Hepatocyte (in vitro differentiated cells): ENCODE measurements around the gene ZNF774. TPM values are rescaled to one million over a fixed set of nuclear protein-coding genes. Genes with fewer than 3 reads are reported as not detected.
"Not testable (repeated sequence)": the region's sequence is repeated elsewhere in the genome, so short reads cannot be mapped to it uniquely, and the experiment has no call there.

ENCODE experiments used
- DNase-seq: peaks from one replicate; pipeline ENCODE4 v3.0.0-alpha.2; 2016; ENCODE audit warnings: low spot score
- H2AFZ ChIP-seq: fragments of 200-600 bp; sonication (generic); 2 replicates; pipeline ENCODE4 v1.6.0; 2016; ENCODE audit warnings: antibody characterized with exemption, mild to moderate bottlenecking
- H3K27ac ChIP-seq: fragments of 200-600 bp; sonication (generic); 2 replicates; pipeline ENCODE4 v1.5.1; 2016; ENCODE audit warnings: mild to moderate bottlenecking
- H3K27me3 ChIP-seq: fragments of 200-600 bp; sonication (generic); 2 replicates; pipeline ENCODE4 v1.6.1; 2016
- H3K36me3 ChIP-seq: fragments of 200-600 bp; sonication (generic); replicated peaks from 2 replicates; pipeline ENCODE4 v1.5.1; 2016; ENCODE audit warnings: low read depth; ENCODE audit not compliant: insufficient read depth
- H3K4me1 ChIP-seq: fragments of 200-600 bp; sonication (generic); 2 replicates; pipeline ENCODE4 v1.5.1; 2016; ENCODE audit warnings: mild to moderate bottlenecking, moderate library complexity; ENCODE audit not compliant: insufficient read depth
- H3K4me2 ChIP-seq: fragments of 200-600 bp; sonication (generic); 2 replicates; pipeline ENCODE4 v1.6.0; 2016
- H3K4me3 ChIP-seq: fragments of 200-600 bp; sonication (generic); 2 replicates; pipeline ENCODE4 v1.5.1; 2016; ENCODE audit warnings: mild to moderate bottlenecking
- H3K79me2 ChIP-seq: fragments of 200-600 bp; sonication (generic); 2 replicates; pipeline ENCODE4 v1.6.0; 2017; ENCODE audit warnings: mild to moderate bottlenecking
- H3K9me2 ChIP-seq: fragments of 200-600 bp; sonication (generic); replicated peaks from 2 replicates; pipeline ENCODE4 v1.6.0; 2017; ENCODE audit warnings: mild to moderate bottlenecking; ENCODE audit not compliant: insufficient read depth
- H3K9me3 ChIP-seq: fragments of 200-600 bp; sonication (generic); 2 replicates; pipeline ENCODE4 v1.5.1; 2016; ENCODE audit warnings: low read depth, mild to moderate bottlenecking
- H4K20me1 ChIP-seq: fragments of 200-600 bp; sonication (generic); 2 replicates; pipeline ENCODE4 v1.6.0; 2016; ENCODE audit warnings: mild to moderate bottlenecking; ENCODE audit not compliant: insufficient read depth, poor library complexity, severe bottlenecking
- CTCF ChIP-seq: fragments of 200-600 bp; sonication (generic); IDR thresholded peaks from 2 replicates; pipeline ENCODE4 v1.5.1; 2016; ENCODE audit warnings: antibody characterized with exemption, mild to moderate bottlenecking; ENCODE audit not compliant: poor library complexity
- EZH2 ChIP-seq: fragments of 200-600 bp; sonication (generic); IDR thresholded peaks from 2 replicates; pipeline ENCODE4 v1.6.1; 2016; ENCODE audit warnings: antibody characterized with exemption, mild to moderate bottlenecking, borderline replicate concordance
- EZH2phosphoT487 ChIP-seq: fragments of 200-600 bp; sonication (generic); IDR thresholded peaks from one replicate; pipeline ENCODE4 v1.6.1; 2018; ENCODE audit warnings: antibody characterized with exemption, mild to moderate bottlenecking, low read depth, moderate library complexity; ENCODE audit not compliant: unreplicated experiment, severe bottlenecking
- WGBS: methylation state at CpG from one replicate; pipeline ENCODE4 v1.1.6; 2016; ENCODE audit warnings: low lambda C conversion rate; ENCODE audit errors: missing lambda C conversion rate; 5-methylcytosine and 5-hydroxymethylcytosine counted together
- polyA plus RNA-seq: library from polyadenylated mRNA; unstranded; fragments of >200 nt; fragmentation: Nextera tagmentation; extraction: Ambion mirVana; gene quantifications from 2 replicates; pipeline ENCODE4 v1.2.1, GENCODE V29; 2016
- total RNA-seq: library from RNA; depleted of rRNA; stranded (reverse); fragments of >200 nt; gene quantifications from 2 replicates; pipeline ENCODE4 v1.2.3, GENCODE V29; 2014

The ZNF774 gene
- total and polyA plus RNA-seq, 2 experiments from 2014 or later, result 2.1 to 2.3 TPM

GRCh38 chr15:90345857-90346256 lies 6.2 kb upstream of the ZNF774 start:
- no peaks in the 10 kb centered on the region for H3K36me3 ChIP-seq
- H2AFZ ChIP-seq, result no peak overlapping the region
- TF ChIP-seq EZH2 (no peak), EZH2phosphoT487 (no peak), CTCF (no peak)
- H3K4me2 ChIP-seq, result no peak overlapping the region
- H4K20me1 ChIP-seq, result no peaks in the 10 kb centered on the region
- WGBS, result 24% methylated on average over 2 of the region's 2 CpGs
- no peaks in the 10 kb centered on the region for H3K9me3 ChIP-seq
- H3K79me2 ChIP-seq, result no peaks in the 10 kb centered on the region
- no peak overlapping the region for H3K27ac ChIP-seq
- no peak for DNase-seq
- H3K4me1 ChIP-seq, result no peaks in the 10 kb centered on the region
- no peaks in the 10 kb centered on the region for H3K9me2 ChIP-seq
- H3K27me3 ChIP-seq, result no peaks in the 10 kb centered on the region
- H3K4me3 ChIP-seq, result no peak overlapping the region

- not testable (repeated sequence) for H3K27ac ChIP-seq, DNase-seq, H2AFZ ChIP-seq, H3K4me2 ChIP-seq, H3K9me3 ChIP-seq, H3K79me2 ChIP-seq, H4K20me1 ChIP-seq, H3K36me3 ChIP-seq, H3K9me2 ChIP-seq, H3K4me3 ChIP-seq, H3K27me3 ChIP-seq, H3K4me1 ChIP-seq
- 90% methylated on average over 1 of the region's 1 CpG for WGBS
Observed at GRCh38 chr15:90347431-90348065, 4.5 kb upstream of the ZNF774 start.

- DNase-seq, result no peak
- 79% methylated on average over 6 of the region's 6 CpGs for WGBS
- no peak overlapping the region for H3K27ac ChIP-seq
- no peaks in the 10 kb centered on the region for H4K20me1 ChIP-seq
- H3K9me2 ChIP-seq, result no peaks in the 10 kb centered on the region
- no peaks in the 10 kb centered on the region for H3K27me3 ChIP-seq
- no peaks in the 10 kb centered on the region for H3K4me1 ChIP-seq
- H3K4me3 ChIP-seq, result no peak overlapping the region
- no peaks in the 10 kb centered on the region for H3K36me3 ChIP-seq
- no peaks in the 10 kb centered on the region for H3K9me3 ChIP-seq
- TF ChIP-seq EZH2phosphoT487, result no peak
- no peak for TF ChIP-seq EZH2
- TF ChIP-seq CTCF, result no peak
- H3K79me2 ChIP-seq, result peaks cover under 1% of the 10 kb centered on the region
- H2AFZ ChIP-seq, result no peak overlapping the region
- H3K4me2 ChIP-seq, result no peak overlapping the region
Observed at GRCh38 chr15:90348456-90348855, 3.6 kb upstream of the ZNF774 start.

- Histone ChIP-seq H4K20me1 (no peaks in the 10 kb centered on the region), H3K27ac (no peak overlapping the region), H3K79me2 (peaks cover 6% of the 10 kb centered on the region), H3K9me2 (no peaks in the 10 kb centered on the region), H3K9me3 (no peaks in the 10 kb centered on the region), H3K27me3 (no peaks in the 10 kb centered on the region), H3K36me3 (no peaks in the 10 kb centered on the region), H3K4me3 (no peak overlapping the region), H3K4me1 (no peaks in the 10 kb centered on the region), H3K4me2 (no peak overlapping the region), H2AFZ (no peak overlapping the region)
- no peak for DNase-seq
- TF ChIP-seq EZH2 (no peak), CTCF (no peak), EZH2phosphoT487 (no peak)
- WGBS, result 98% methylated on average over 21 of the region's 21 CpGs
Observed at GRCh38 chr15:90349072-90349471, 3.0 kb upstream of the ZNF774 start.
